GM12864 (cell line): Measurements from ENCODE around the gene FSTL4.

ENCODE experiments used
- DNase-seq: peaks from one replicate; pipeline ENCODE4 v3.0.0-alpha.2; 2011; ENCODE audit warnings: low read depth
- H3K4me3 ChIP-seq: 2 replicates; pipeline ENCODE4 v1.5.1; 2011; ENCODE audit warnings: mild to moderate bottlenecking, low read depth, low read length, control low read depth
- CTCF ChIP-seq: IDR thresholded peaks from 2 replicates; pipeline ENCODE4 v1.5.1; 2011; ENCODE audit warnings: low read depth, mild to moderate bottlenecking, moderate library complexity, low read length, control low read depth, inconsistent platforms; ENCODE audit errors: missing control alignments

Gene FSTL4

GRCh38 chr5:133384903-133385302 lies 227.4 kb downstream of the FSTL4 start:
- TF ChIP-seq CTCF, result no peak
- H3K4me3 ChIP-seq, result no peak overlapping the region
- no peak for DNase-seq

GRCh38 chr5:133384120-133384855 lies 228.1 kb downstream of the FSTL4 start:
- no peak overlapping the region for H3K4me3 ChIP-seq
- DNase-seq, result no peak
- no peak for TF ChIP-seq CTCF

GRCh38 chr5:133383580-133383939 lies 228.8 kb downstream of the FSTL4 start:
- no peak for TF ChIP-seq CTCF
- H3K4me3 ChIP-seq, result no peak overlapping the region
- no peak for DNase-seq

- no peak for TF ChIP-seq CTCF
- DNase-seq, result no peak
- H3K4me3 ChIP-seq, result no peak overlapping the region
Observed at GRCh38 chr5:133382661-133383579, 229.4 kb downstream of the FSTL4 start.

GRCh38 chr5:133381571-133382365 lies 230.6 kb downstream of the FSTL4 start:
- no peak overlapping the region for H3K4me3 ChIP-seq
- no peak for DNase-seq
- no peak for TF ChIP-seq CTCF

GRCh38 chr5:133381041-133381440 lies 231.3 kb downstream of the FSTL4 start:
- TF ChIP-seq CTCF, result no peak
- H3K4me3 ChIP-seq, result no peak overlapping the region
- no peak for DNase-seq
